ENCODE results near the gene SMDT1.

Gene SMDT1

GRCh38 chr22:42079319-42080251 is at the start of gene SMDT1:
SMDT1 (plus strand) TSS chr22:42079700; CDS start chr22:42079769, 69 bp downstream.
- peak; percentile 94 for DNase-seq (ENCODE audit: low read depth)

GRCh38 chr22:42033263-42034181 is 46.0 kb upstream of the SMDT1 start:
- DNase-seq (ENCODE audit: low read depth): no peak

GRCh38 chr22:42035256-42035655 is 44.2 kb upstream of the SMDT1 start:
- no peak for DNase-seq (ENCODE audit: low read depth)

- DNase-seq (ENCODE audit: low read depth): no peak
These were observed 40.2 kb upstream of the SMDT1 start for GRCh38 chr22:42039271-42039670.

GRCh38 chr22:42041784-42042183 is 37.7 kb upstream of the SMDT1 start:
- DNase-seq (ENCODE audit: low read depth): no peak

- DNase-seq (ENCODE audit: low read depth): no peak
These were observed 28.8 kb upstream of the SMDT1 start for GRCh38 chr22:42050641-42051180.

- no peak for DNase-seq (ENCODE audit: low read depth)
These were observed 26.7 kb upstream of the SMDT1 start for GRCh38 chr22:42052765-42053164.

GRCh38 chr22:42056757-42057511 is 22.6 kb upstream of the SMDT1 start:
- DNase-seq (ENCODE audit: low read depth): no peak

GRCh38 chr22:42060489-42060888 is 19.0 kb upstream of the SMDT1 start:
- no peak for DNase-seq (ENCODE audit: low read depth)

- DNase-seq (ENCODE audit: low read depth): no peak
These were observed 18.5 kb upstream of the SMDT1 start for GRCh38 chr22:42061041-42061440.

GRCh38 chr22:42062506-42063170 is 16.9 kb upstream of the SMDT1 start:
- no peak for DNase-seq (ENCODE audit: low read depth)

- no peak for DNase-seq (ENCODE audit: low read depth)
These were observed 14.9 kb upstream of the SMDT1 start for GRCh38 chr22:42064629-42065028.

- no peak for DNase-seq (ENCODE audit: low read depth)
These were observed 13.9 kb upstream of the SMDT1 start for GRCh38 chr22:42065438-42066125.

- DNase-seq (ENCODE audit: low read depth): no peak
These were observed 13.3 kb upstream of the SMDT1 start for GRCh38 chr22:42066126-42066761.

GRCh38 chr22:42066937-42067336 is 12.6 kb upstream of the SMDT1 start:
- DNase-seq (ENCODE audit: low read depth): no peak

- no peak for DNase-seq (ENCODE audit: low read depth)
These were observed 11.7 kb upstream of the SMDT1 start for GRCh38 chr22:42067671-42068251.

GRCh38 chr22:42068291-42068690 is 11.2 kb upstream of the SMDT1 start:
- no peak for DNase-seq (ENCODE audit: low read depth)

GRCh38 chr22:42069801-42070516 is 9.5 kb upstream of the SMDT1 start:
- DNase-seq (ENCODE audit: low read depth): peak; percentile 66
